GM23338 (cell line): ENCODE results near the gene GRM3. TPM values are rescaled to one million over a fixed set of nuclear protein-coding genes. Genes with fewer than 3 reads are reported as not detected.
A peak's percentile ranks its signal among the peaks of the same experiment; 100 is the strongest.

Source experiments
- ATAC-seq: fragments of 200-7000 bp; cut with Tn5 transposase; 3 replicates; pipeline ENCODE4 v1.9.1; 2020
- DNase-seq: peaks from one replicate; pipeline ENCODE4 v3.0.0-alpha.2; 2015; ENCODE audit warnings: low spot score
- H2AFZ ChIP-seq: fragments of 200-600 bp; sonication (generic); 2 replicates; pipeline ENCODE4 v1.8.0; 2016; ENCODE audit warnings: antibody characterized with exemption, mild to moderate bottlenecking, moderate library complexity
- H3F3A ChIP-seq: fragments of 200-600 bp; sonication (generic); replicated peaks from 2 replicates; pipeline ENCODE4 v1.8.0; 2017; ENCODE audit warnings: antibody characterized with exemption, mixed run types, low read depth
- H3K27ac ChIP-seq: fragments of 200-600 bp; sonication (generic); 2 replicates; pipeline ENCODE4 v1.6.1; 2016; ENCODE audit warnings: low read depth
- H3K27me3 ChIP-seq: fragments of 200-600 bp; sonication (generic); 2 replicates; pipeline ENCODE4 v1.8.0; 2016; ENCODE audit warnings: mild to moderate bottlenecking, mixed run types, moderate library complexity; ENCODE audit not compliant: insufficient read depth
- H3K36me3 ChIP-seq: fragments of 200-600 bp; sonication (generic); 2 replicates; pipeline ENCODE4 v1.8.0; 2016; ENCODE audit warnings: mild to moderate bottlenecking; ENCODE audit not compliant: insufficient read depth
- H3K4me1 ChIP-seq: fragments of 200-600 bp; sonication (generic); 2 replicates; pipeline ENCODE4 v1.8.0; 2016; ENCODE audit warnings: mild to moderate bottlenecking, moderate library complexity; ENCODE audit not compliant: insufficient read depth
- H3K4me2 ChIP-seq: fragments of 200-600 bp; sonication (generic); 2 replicates; pipeline ENCODE4 v1.7.1; 2017; ENCODE audit warnings: mixed run types
- H3K4me3 ChIP-seq: fragments of 200-600 bp; sonication (generic); 2 replicates; pipeline ENCODE4 v1.6.1; 2016; ENCODE audit warnings: mixed run types
- H3K79me2 ChIP-seq: fragments of 200-600 bp; sonication (generic); replicated peaks from 2 replicates; pipeline ENCODE4 v1.8.0; 2017; ENCODE audit warnings: mild to moderate bottlenecking; ENCODE audit not compliant: insufficient read depth
- H3K9me2 ChIP-seq: fragments of 200-600 bp; sonication (generic); 2 replicates; pipeline ENCODE4 v1.8.0; 2017; ENCODE audit not compliant: insufficient read depth
- H4K20me1 ChIP-seq: fragments of 200-600 bp; sonication (generic); replicated peaks from 2 replicates; pipeline ENCODE4 v1.8.0; 2017; ENCODE audit warnings: mild to moderate bottlenecking; ENCODE audit not compliant: insufficient read depth
- H3K27ac Mint-ChIP-seq: 2 replicates; pipeline ENCODE4 v1.8.0; 2020; ENCODE audit warnings: inconsistent platforms, mild to moderate bottlenecking, moderate library complexity, mixed read lengths
- H3K27me3 Mint-ChIP-seq: 3 replicates; pipeline ENCODE4 v1.8.0; 2022; ENCODE audit warnings: low read depth, mild to moderate bottlenecking, moderate library complexity, mixed read lengths, inconsistent platforms; ENCODE audit not compliant: insufficient read depth, poor library complexity
- H3K36me3 Mint-ChIP-seq: 3 replicates; pipeline ENCODE4 v1.8.0; 2021; ENCODE audit warnings: low read depth, mild to moderate bottlenecking, inconsistent platforms, moderate library complexity, mixed read lengths
- H3K4me1 Mint-ChIP-seq: 3 replicates; pipeline ENCODE4 v1.8.0; 2020; ENCODE audit warnings: mild to moderate bottlenecking, inconsistent platforms, mixed read lengths
- H3K4me3 Mint-ChIP-seq: 3 replicates; pipeline ENCODE4 v1.8.0; 2021; ENCODE audit warnings: moderate library complexity, mild to moderate bottlenecking, inconsistent platforms, mixed read lengths
- H3K9me3 Mint-ChIP-seq: 3 replicates; pipeline ENCODE4 v1.8.0; 2020; ENCODE audit warnings: moderate library complexity, mild to moderate bottlenecking, inconsistent platforms, mixed read lengths
- CREB1 ChIP-seq: fragments of 250-450 bp; sonication (Bioruptor Pico); IDR thresholded peaks from 2 replicates; pipeline ENCODE4 v1.5.0; 2020; ENCODE audit warnings: low read depth, mild to moderate bottlenecking, moderate library complexity
- CTCF ChIP-seq, 2 experiments: fragments of 200-600 bp in 1 of 2; sonication (generic) in 1 of 2; conservative IDR thresholded peaks; 2 replicates each; pipeline versions ENCODE4 v1.5.1 to v1.6.1; 2016 to 2017; ENCODE audit warnings: antibody characterized with exemption in 2 of 2, low read depth in 2 of 2, mild to moderate bottlenecking in 2 of 2, moderate library complexity in 1 of 2
- ETS1 ChIP-seq: IDR thresholded peaks from 2 replicates; pipeline ENCODE4 v1.6.1; 2016; ENCODE audit warnings: antibody characterized with exemption
- EZH2 ChIP-seq: fragments of 200-600 bp; sonication (generic); IDR thresholded peaks from one replicate; pipeline ENCODE4 v1.8.0; 2017; ENCODE audit warnings: antibody characterized with exemption, mild to moderate bottlenecking, low read depth; ENCODE audit not compliant: unreplicated experiment
- JUNB ChIP-seq: IDR thresholded peaks from one replicate; pipeline ENCODE4 v1.6.1; 2016; ENCODE audit warnings: antibody characterized with exemption; ENCODE audit not compliant: unreplicated experiment
- POLR2AphosphoS5 ChIP-seq: IDR thresholded peaks from 2 replicates; pipeline ENCODE4 v1.6.1; 2016; ENCODE audit warnings: antibody characterized with exemption, low read depth
- STAT1 ChIP-seq: IDR thresholded peaks from one replicate; pipeline ENCODE4 v1.6.1; 2016; ENCODE audit warnings: antibody characterized with exemption; ENCODE audit not compliant: unreplicated experiment
- ZNF331 ChIP-seq: fragments of 250-450 bp; sonication (Bioruptor Pico); IDR thresholded peaks from 2 replicates; pipeline ENCODE4 v1.5.0; 2020; ENCODE audit warnings: low read depth, mild to moderate bottlenecking, moderate library complexity
- ZNF462 ChIP-seq: fragments of 250-450 bp; sonication (Bioruptor Pico); IDR thresholded peaks from 2 replicates; pipeline ENCODE4 v1.5.0; 2020; ENCODE audit warnings: mild to moderate bottlenecking, moderate library complexity
- polyA plus RNA-seq: library from polyadenylated mRNA; unstranded; fragments of >200 nt; fragmentation: Nextera tagmentation; extraction: Ambion mirVana; gene quantifications from 2 replicates; pipeline ENCODE4 v1.2.1, GENCODE V29; 2016
- total RNA-seq: library from RNA; depleted of rRNA; stranded (reverse); fragments of >200 nt; shearing (Covaris generic); gene quantifications from 2 replicates; pipeline ENCODE4 v1.2.3, GENCODE V29; 2014
- TF ChIP-seq, protein P1 (sequence below): IDR thresholded peaks from one replicate; pipeline ENCODE4 v1.6.1; 2018; ENCODE audit warnings: antibody characterized with exemption; ENCODE audit not compliant: unreplicated experiment

Gene GRM3
- total and polyA plus RNA-seq, 2 experiments from 2014 or later = 0.79 to 1.9 TPM

DNA sequence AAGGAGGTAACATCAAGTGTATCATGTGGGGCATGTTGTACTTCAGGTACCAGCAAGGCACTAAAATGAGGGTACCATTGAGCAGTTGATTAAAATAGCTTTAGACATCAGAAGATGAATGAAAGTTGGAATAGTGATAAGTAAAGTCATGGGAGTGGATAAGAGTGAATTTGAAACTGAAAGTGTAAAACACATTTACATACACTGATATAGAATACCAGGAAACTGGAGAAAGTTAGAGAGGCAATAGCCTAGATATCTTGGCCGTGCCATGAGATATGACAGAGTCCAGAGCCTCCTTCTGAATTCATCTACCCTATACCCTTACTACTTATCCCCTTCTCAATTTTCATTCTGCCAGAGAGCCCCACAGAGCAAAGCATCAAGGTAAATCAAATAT, 76.6 kb downstream of the GRM3 start:
- no peaks in the 10 kb centered on the region for H3K27me3 Mint-ChIP-seq
- H3K36me3 Mint-ChIP-seq = no peaks in the 10 kb centered on the region
- no peak overlapping the region for H3K4me3 Mint-ChIP-seq
- Histone ChIP-seq H3K4me1 (no peaks in the 10 kb centered on the region), H3F3A (no peaks in the 10 kb centered on the region), H3K4me2 (no peak overlapping the region), H3K79me2 (no peaks in the 10 kb centered on the region), H3K4me3 (no peak overlapping the region), H3K27ac (no peak overlapping the region), H4K20me1 (no peaks in the 10 kb centered on the region), H3K36me3 (no peaks in the 10 kb centered on the region), H3K27me3 (no peaks in the 10 kb centered on the region), H2AFZ (no peak overlapping the region), H3K9me2 (0 out of 2 replicates have a peak, but pooled peaks cover under 1% of the 10 kb centered on the region)
- H3K27ac Mint-ChIP-seq = no peak overlapping the region
- TF ChIP-seq ZNF462 (no peak), EZH2 (no peak), CREB1 (CRISPR knock-in tag) (no peak)
- no peaks in the 10 kb centered on the region for H3K4me1 Mint-ChIP-seq
- DNase-seq (no peak), ATAC-seq (no peak)
- H3K9me3 Mint-ChIP-seq = no peaks in the 10 kb centered on the region; the same call in 2 of the 3 replicates

- Histone ChIP-seq H2AFZ (no peak overlapping the region), H3F3A (no peaks in the 10 kb centered on the region), H3K27ac (no peak overlapping the region), H3K4me2 (no peak overlapping the region), H3K79me2 (no peaks in the 10 kb centered on the region), H3K27me3 (no peaks in the 10 kb centered on the region), H4K20me1 (no peaks in the 10 kb centered on the region), H3K4me1 (no peaks in the 10 kb centered on the region), H3K36me3 (no peaks in the 10 kb centered on the region; the same call in 1 of the 2 replicates), H3K4me3 (no peak overlapping the region), H3K9me2 (peaks cover 13% of the 10 kb centered on the region)
- ATAC-seq (no peak), DNase-seq (peak; percentile 39)
- peaks cover 26% of the 10 kb centered on the region for H3K36me3 Mint-ChIP-seq
- peaks cover 2% of the 10 kb centered on the region for H3K27me3 Mint-ChIP-seq
- H3K27ac Mint-ChIP-seq = no peak overlapping the region
- no peak overlapping the region for H3K4me3 Mint-ChIP-seq
- H3K4me1 Mint-ChIP-seq = no peaks in the 10 kb centered on the region
- H3K9me3 Mint-ChIP-seq = peaks cover 26% of the 10 kb centered on the region
- TF ChIP-seq POLR2AphosphoS5 = no peak
- TF ChIP-seq STAT1 = no peak
- no peak for TF ChIP-seq CTCF (conservative IDR thresholded peaks at IDR 0.05; ENCODE audit: low read depth in 2 of 2)
- no peak for TF ChIP-seq ETS1
- TF ChIP-seq ZNF331 (CRISPR knock-in tag) = no peak
- no peak for TF ChIP-seq JUNB
- TF ChIP-seq EZH2 = no peak
- TF ChIP-seq, protein P1, sequence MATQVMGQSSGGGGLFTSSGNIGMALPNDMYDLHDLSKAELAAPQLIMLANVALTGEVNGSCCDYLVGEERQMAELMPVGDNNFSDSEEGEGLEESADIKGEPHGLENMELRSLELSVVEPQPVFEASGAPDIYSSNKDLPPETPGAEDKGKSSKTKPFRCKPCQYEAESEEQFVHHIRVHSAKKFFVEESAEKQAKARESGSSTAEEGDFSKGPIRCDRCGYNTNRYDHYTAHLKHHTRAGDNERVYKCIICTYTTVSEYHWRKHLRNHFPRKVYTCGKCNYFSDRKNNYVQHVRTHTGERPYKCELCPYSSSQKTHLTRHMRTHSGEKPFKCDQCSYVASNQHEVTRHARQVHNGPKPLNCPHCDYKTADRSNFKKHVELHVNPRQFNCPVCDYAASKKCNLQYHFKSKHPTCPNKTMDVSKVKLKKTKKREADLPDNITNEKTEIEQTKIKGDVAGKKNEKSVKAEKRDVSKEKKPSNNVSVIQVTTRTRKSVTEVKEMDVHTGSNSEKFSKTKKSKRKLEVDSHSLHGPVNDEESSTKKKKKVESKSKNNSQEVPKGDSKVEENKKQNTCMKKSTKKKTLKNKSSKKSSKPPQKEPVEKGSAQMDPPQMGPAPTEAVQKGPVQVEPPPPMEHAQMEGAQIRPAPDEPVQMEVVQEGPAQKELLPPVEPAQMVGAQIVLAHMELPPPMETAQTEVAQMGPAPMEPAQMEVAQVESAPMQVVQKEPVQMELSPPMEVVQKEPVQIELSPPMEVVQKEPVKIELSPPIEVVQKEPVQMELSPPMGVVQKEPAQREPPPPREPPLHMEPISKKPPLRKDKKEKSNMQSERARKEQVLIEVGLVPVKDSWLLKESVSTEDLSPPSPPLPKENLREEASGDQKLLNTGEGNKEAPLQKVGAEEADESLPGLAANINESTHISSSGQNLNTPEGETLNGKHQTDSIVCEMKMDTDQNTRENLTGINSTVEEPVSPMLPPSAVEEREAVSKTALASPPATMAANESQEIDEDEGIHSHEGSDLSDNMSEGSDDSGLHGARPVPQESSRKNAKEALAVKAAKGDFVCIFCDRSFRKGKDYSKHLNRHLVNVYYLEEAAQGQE = no peak
These were observed 90.1 kb downstream of the GRM3 start for GRCh38 chr7:86733783-86734182.
